OCI-LY1 (cell line): ENCODE results near the gene COPS7A.

Experiments used
- EZH2 ChIP-seq: fragments of 200-600 bp; sonication (generic), shearing (Covaris generic); IDR thresholded peaks from 2 replicates; pipeline ENCODE4 v1.8.0; 2017; ENCODE audit warnings: borderline replicate concordance, mixed run types, mild to moderate bottlenecking, antibody characterized with exemption, low read length, moderate library complexity, mixed read lengths
- TF ChIP-seq, protein P1 (sequence below): fragments of 200-600 bp; sonication (generic), shearing (Covaris generic); IDR thresholded peaks from 2 replicates; pipeline ENCODE4 v1.5.1; 2017; ENCODE audit warnings: mild to moderate bottlenecking, antibody characterized with exemption, low read length, moderate library complexity, mixed read lengths

DNA sequence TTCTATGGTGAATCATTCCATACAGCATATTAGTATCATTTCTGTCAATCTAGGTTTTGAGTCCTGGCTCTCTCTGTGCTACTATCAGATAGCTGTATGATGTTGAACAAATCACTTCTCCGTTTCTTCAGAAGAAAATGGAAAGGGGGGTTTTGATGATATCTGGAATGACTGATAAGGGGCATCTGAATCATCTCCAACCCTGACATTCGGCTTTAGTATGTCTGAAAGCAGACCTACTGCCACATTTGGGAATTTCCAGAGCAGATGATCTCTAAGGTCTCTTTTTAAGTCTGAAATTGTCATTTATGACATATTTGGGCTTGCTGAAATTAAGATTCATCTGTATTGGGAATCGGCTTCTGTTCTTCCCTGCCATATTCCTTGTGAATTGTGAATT, 19.0 kb downstream of the COPS7A start:
- TF ChIP-seq, protein P1, sequence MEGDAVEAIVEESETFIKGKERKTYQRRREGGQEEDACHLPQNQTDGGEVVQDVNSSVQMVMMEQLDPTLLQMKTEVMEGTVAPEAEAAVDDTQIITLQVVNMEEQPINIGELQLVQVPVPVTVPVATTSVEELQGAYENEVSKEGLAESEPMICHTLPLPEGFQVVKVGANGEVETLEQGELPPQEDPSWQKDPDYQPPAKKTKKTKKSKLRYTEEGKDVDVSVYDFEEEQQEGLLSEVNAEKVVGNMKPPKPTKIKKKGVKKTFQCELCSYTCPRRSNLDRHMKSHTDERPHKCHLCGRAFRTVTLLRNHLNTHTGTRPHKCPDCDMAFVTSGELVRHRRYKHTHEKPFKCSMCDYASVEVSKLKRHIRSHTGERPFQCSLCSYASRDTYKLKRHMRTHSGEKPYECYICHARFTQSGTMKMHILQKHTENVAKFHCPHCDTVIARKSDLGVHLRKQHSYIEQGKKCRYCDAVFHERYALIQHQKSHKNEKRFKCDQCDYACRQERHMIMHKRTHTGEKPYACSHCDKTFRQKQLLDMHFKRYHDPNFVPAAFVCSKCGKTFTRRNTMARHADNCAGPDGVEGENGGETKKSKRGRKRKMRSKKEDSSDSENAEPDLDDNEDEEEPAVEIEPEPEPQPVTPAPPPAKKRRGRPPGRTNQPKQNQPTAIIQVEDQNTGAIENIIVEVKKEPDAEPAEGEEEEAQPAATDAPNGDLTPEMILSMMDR, result no peak
- no peak for TF ChIP-seq EZH2
